ENCODE results near the gene TMBIM1.

Gene TMBIM1

GRCh38 chr2:218296200-218296599, 3.9 kb upstream of the TMBIM1 start:
- no peak for DNase-seq (ENCODE audit: low read depth, low spot score)
- H3K4me3 ChIP-seq (ENCODE audit: low read length): no peak overlapping the region

GRCh38 chr2:218295029-218295428, 2.7 kb upstream of the TMBIM1 start:
- no peak for DNase-seq (ENCODE audit: low read depth, low spot score)
- H3K4me3 ChIP-seq (ENCODE audit: low read length): no peak overlapping the region

GRCh38 chr2:218294430-218295022, 2.2 kb upstream of the TMBIM1 start:
- DNase-seq (ENCODE audit: low read depth, low spot score): no peak
- H3K4me3 ChIP-seq (ENCODE audit: low read length): no peak overlapping the region

- no peak for DNase-seq (ENCODE audit: low read depth, low spot score)
- no peak overlapping the region for H3K4me3 ChIP-seq (ENCODE audit: low read length)
These were observed 1.6 kb upstream of the TMBIM1 start for GRCh38 chr2:218293715-218294429.

- peak overlapping the region; percentile 23; the same call in 1 of the 2 replicates for H3K4me3 ChIP-seq (ENCODE audit: low read length)
- no peak for DNase-seq (ENCODE audit: low read depth, low spot score)
These were observed 820 bp downstream of the TMBIM1 start for GRCh38 chr2:218291318-218292047.

- DNase-seq (ENCODE audit: low read depth, low spot score): peak; percentile 65
- no peak overlapping the region for H3K4me3 ChIP-seq (ENCODE audit: low read length)
These were observed 1.7 kb downstream of the TMBIM1 start for GRCh38 chr2:218290316-218291261.

- no peak overlapping the region for H3K4me3 ChIP-seq (ENCODE audit: low read length)
These were observed 2.5 kb downstream of the TMBIM1 start for GRCh38 chr2:218289639-218290315.

GRCh38 chr2:218286570-218287459, 5.5 kb downstream of the TMBIM1 start:
- DNase-seq (ENCODE audit: low read depth, low spot score): peak; percentile 80
- peak overlapping the region; percentile 62 for H3K4me3 ChIP-seq (ENCODE audit: low read length)

More at GRCh38 chr2:218289639-218290315, 2.5 kb downstream of the TMBIM1 start:
- no peak for DNase-seq (ENCODE audit: low read depth, low spot score)

- H3K4me3 ChIP-seq (ENCODE audit: low read length): no peak overlapping the region; the same call in 1 of the 2 replicates
- DNase-seq (ENCODE audit: low read depth, low spot score): no peak
These were observed 6.7 kb downstream of the TMBIM1 start for GRCh38 chr2:218285604-218286003.

- DNase-seq (ENCODE audit: low read depth, low spot score): no peak
- no peak overlapping the region for H3K4me3 ChIP-seq (ENCODE audit: low read length)
These were observed 8.0 kb downstream of the TMBIM1 start for GRCh38 chr2:218284106-218284811.

- no peak overlapping the region for H3K4me3 ChIP-seq (ENCODE audit: low read length)
- DNase-seq (ENCODE audit: low read depth, low spot score): no peak
These were observed 9.9 kb downstream of the TMBIM1 start for GRCh38 chr2:218282173-218282991.

GRCh38 chr2:218281449-218281848, 10.9 kb downstream of the TMBIM1 start:
- H3K4me3 ChIP-seq (ENCODE audit: low read length): no peak overlapping the region
- no peak for DNase-seq (ENCODE audit: low read depth, low spot score)

- no peak for DNase-seq (ENCODE audit: low read depth, low spot score)
These were observed 11.9 kb downstream of the TMBIM1 start for GRCh38 chr2:218280260-218280870.

GRCh38 chr2:218278531-218279360, 13.6 kb downstream of the TMBIM1 start:
- DNase-seq (ENCODE audit: low read depth, low spot score): no peak
- H3K4me3 ChIP-seq (ENCODE audit: low read length): no peak overlapping the region

More at GRCh38 chr2:218280260-218280870, 11.9 kb downstream of the TMBIM1 start:
- no peak overlapping the region for H3K4me3 ChIP-seq (ENCODE audit: low read length)

GRCh38 chr2:218277921-218278320, 14.4 kb downstream of the TMBIM1 start:
- H3K4me3 ChIP-seq (ENCODE audit: low read length): no peak overlapping the region
- DNase-seq (ENCODE audit: low read depth, low spot score): no peak

All from Jurkat, Clone E6-1 (cell line).